Left ventricle myocardium inferior (tissue), 1 donor: ENCODE measurements around the gene SV2A. TPM values are rescaled to one million over a fixed set of nuclear protein-coding genes. Genes with fewer than 3 reads are reported as not detected.
A peak's percentile ranks its signal among the peaks of the same experiment; 100 is the strongest.
"Not testable (repeated sequence)": the region's sequence is repeated elsewhere in the genome, so short reads cannot be mapped to it uniquely, and the experiment has no call there.

Experiments used
- DNase-seq: peaks from one replicate; pipeline ENCODE4 v3.0.0-alpha.2; 2020
- H3K27ac ChIP-seq: fragments of 200-600 bp; replicated peaks from 2 replicates; pipeline ENCODE4 v1.8.0; 2021
- H3K27me3 ChIP-seq: fragments of 200-600 bp; 2 replicates; pipeline ENCODE4 v1.8.0; 2021; ENCODE audit warnings: low read depth
- H3K36me3 ChIP-seq: fragments of 200-600 bp; 2 replicates; pipeline ENCODE4 v1.8.0; 2021
- H3K4me1 ChIP-seq: fragments of 200-600 bp; 2 replicates; pipeline ENCODE4 v1.8.0; 2021
- H3K4me3 ChIP-seq: fragments of 200-600 bp; 2 replicates; pipeline ENCODE4 v1.8.0; 2021; ENCODE audit warnings: mild to moderate bottlenecking, moderate library complexity
- H3K9me3 ChIP-seq: fragments of 200-600 bp; replicated peaks from 2 replicates; pipeline ENCODE4 v1.8.0; 2021
- intact Hi-C: fragments of 100-400 bp; cut with micrococcal nuclease; formaldehyde crosslinking; loops from one replicate; pipeline ENCODE4 v1.11.0; 2022
- total RNA-seq: library from RNA; stranded (reverse); fragmentation: NEBNext Ultra II Directional; extraction: Animal tissue kit (Norgen Biotek cat#: 25700); gene quantifications from one replicate; pipeline ENCODE4 v1.2.1, GENCODE V29; 2021
- TF ChIP-seq, protein P1 (sequence below): fragments of 200-600 bp; IDR thresholded peaks from 2 replicates; pipeline ENCODE4 v1.8.0; 2021; ENCODE audit warnings: antibody characterized with exemption, mild to moderate bottlenecking, borderline replicate concordance
- donor health status: DM: no; HTN: yes; CAD: no; lungs with severe emphysema.

The SV2A gene
- total RNA-seq, 1 donor from 2014 or later: 0.44 TPM

DNA sequence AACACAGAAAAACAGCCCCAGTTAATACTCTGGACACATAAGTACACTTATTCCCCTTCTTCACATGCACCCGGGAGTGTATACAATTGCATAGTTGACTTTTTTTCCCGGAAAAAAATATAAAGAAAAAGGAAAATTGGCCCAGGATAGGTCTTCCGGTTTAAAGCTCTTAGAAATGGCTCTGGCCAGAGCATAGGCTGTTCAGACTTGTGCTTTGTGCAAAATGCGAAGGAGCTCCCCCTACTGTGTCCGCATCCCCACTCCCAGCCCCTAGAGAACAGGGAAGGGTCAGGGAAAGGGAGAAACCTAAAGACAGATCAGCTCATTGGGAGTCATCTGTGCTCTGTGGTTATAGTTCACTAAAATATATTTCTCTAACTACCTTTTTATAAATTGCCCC, 24.6 kb upstream of the SV2A start:
- H3K27ac ChIP-seq: peak overlapping the region; percentile 55
- no peak overlapping the region for H3K4me3 ChIP-seq
- H3K36me3 ChIP-seq: peaks cover 38% of the 10 kb centered on the region
- no peak for DNase-seq
- TF ChIP-seq, protein P1, sequence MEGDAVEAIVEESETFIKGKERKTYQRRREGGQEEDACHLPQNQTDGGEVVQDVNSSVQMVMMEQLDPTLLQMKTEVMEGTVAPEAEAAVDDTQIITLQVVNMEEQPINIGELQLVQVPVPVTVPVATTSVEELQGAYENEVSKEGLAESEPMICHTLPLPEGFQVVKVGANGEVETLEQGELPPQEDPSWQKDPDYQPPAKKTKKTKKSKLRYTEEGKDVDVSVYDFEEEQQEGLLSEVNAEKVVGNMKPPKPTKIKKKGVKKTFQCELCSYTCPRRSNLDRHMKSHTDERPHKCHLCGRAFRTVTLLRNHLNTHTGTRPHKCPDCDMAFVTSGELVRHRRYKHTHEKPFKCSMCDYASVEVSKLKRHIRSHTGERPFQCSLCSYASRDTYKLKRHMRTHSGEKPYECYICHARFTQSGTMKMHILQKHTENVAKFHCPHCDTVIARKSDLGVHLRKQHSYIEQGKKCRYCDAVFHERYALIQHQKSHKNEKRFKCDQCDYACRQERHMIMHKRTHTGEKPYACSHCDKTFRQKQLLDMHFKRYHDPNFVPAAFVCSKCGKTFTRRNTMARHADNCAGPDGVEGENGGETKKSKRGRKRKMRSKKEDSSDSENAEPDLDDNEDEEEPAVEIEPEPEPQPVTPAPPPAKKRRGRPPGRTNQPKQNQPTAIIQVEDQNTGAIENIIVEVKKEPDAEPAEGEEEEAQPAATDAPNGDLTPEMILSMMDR: peak; percentile 46
- intact Hi-C loops: loop anchor here (5.0 kb wide), 1 partner anchor 50 kb away; no protein-coding TSS in a partner anchor
- H3K4me1 ChIP-seq: peaks cover 38% of the 10 kb centered on the region
- no peaks in the 10 kb centered on the region for H3K9me3 ChIP-seq
- no peaks in the 10 kb centered on the region for H3K27me3 ChIP-seq

DNA sequence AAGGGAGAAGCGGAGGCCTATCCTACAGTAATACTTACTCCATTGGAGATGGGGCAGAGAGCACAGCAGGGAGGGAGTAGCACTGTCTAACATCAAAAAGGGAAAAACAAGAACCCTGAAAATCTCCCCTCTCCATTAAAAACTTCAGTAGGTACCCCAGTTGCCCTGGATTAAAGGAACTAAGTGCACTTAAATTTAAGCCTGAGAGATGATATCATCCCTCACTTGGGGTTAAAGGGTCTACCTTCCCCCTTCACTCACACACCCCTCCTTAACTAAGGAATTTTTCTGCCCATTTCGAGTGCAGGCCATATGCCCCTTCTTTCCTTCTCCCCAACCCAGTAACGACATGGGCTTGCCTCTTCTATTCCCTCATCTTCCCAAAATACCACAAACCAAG, 22.8 kb upstream of the SV2A start:
- intact Hi-C loops: loop anchor here (5.0 kb wide), 1 partner anchor 48 kb away; no protein-coding TSS in a partner anchor

GRCh38 chr1:149938668-149939003, 21.0 kb upstream of the SV2A start:
- peak overlapping the region; percentile 50 for H3K4me3 ChIP-seq
- H3K36me3 ChIP-seq, H3K27me3 ChIP-seq, H3K9me3 ChIP-seq, DNase-seq, intact Hi-C loops: not testable (repeated sequence)
- H3K4me1 ChIP-seq: peaks cover 61% of the 10 kb centered on the region
- H3K27ac ChIP-seq: peak overlapping the region; percentile 86

More for the DNA sequence above, 22.8 kb upstream of the SV2A start:
- H3K36me3 ChIP-seq: peaks cover 20% of the 10 kb centered on the region
- peaks cover 56% of the 10 kb centered on the region for H3K4me1 ChIP-seq
- peak overlapping the region; percentile 86 for H3K27ac ChIP-seq
- H3K9me3 ChIP-seq: no peaks in the 10 kb centered on the region
- DNase-seq: no peak
- H3K4me3 ChIP-seq: no peak overlapping the region
- H3K27me3 ChIP-seq: no peaks in the 10 kb centered on the region
- TF ChIP-seq, protein P1: no peak

DNA sequence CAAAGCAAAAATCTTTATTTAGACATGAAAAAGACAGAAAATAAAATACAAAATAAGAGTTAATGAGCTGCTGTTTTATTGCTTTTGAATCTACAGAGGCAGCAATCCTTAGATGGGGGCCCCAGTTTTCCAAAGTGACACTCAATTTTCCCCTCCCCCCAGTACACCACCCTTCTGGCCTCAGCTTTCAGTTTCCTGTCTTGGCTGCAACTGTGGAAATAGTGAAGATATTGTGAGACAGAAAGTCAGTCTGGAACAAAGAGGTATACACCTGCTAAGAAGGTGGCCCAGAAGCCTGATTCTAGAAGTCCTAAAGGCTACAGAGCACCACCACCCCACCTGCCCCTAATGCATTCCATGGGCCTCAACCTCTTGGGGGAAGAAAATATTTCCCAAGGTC, 20.1 kb upstream of the SV2A start:
- no peaks in the 10 kb centered on the region for H3K9me3 ChIP-seq
- peak overlapping the region; percentile 86 for H3K27ac ChIP-seq
- H3K4me3 ChIP-seq: no peak overlapping the region
- intact Hi-C loops: no loop called here
- no peak for DNase-seq
- no peaks in the 10 kb centered on the region for H3K36me3 ChIP-seq
- no peaks in the 10 kb centered on the region for H3K27me3 ChIP-seq
- peaks cover 60% of the 10 kb centered on the region for H3K4me1 ChIP-seq
- TF ChIP-seq, protein P1: no peak

- intact Hi-C loops: no loop called here
Observed at GRCh38 chr1:149936992-149937705, 19.5 kb upstream of the SV2A start.

More at GRCh38 chr1:149936992-149937705, 19.5 kb upstream of the SV2A start:
- peak overlapping the region; percentile 69 for H3K4me3 ChIP-seq
- H3K36me3 ChIP-seq: no peaks in the 10 kb centered on the region
- H3K27ac ChIP-seq: peak overlapping the region; percentile 86
- peaks cover 54% of the 10 kb centered on the region for H3K4me1 ChIP-seq
- TF ChIP-seq, protein P1: no peak
- no peaks in the 10 kb centered on the region for H3K27me3 ChIP-seq
- DNase-seq: no peak
- H3K9me3 ChIP-seq: no peaks in the 10 kb centered on the region
